NOMO-1 treated with dmso at 0.1 percent for 144 hours (cell line): ENCODE data around the gene TCF3.

Experiments used
- DNase-seq: peaks from one replicate; lab custom pipeline; 2025; ENCODE audit not compliant: unreplicated experiment; lab: John Stamatoyannopoulos, UW

Gene TCF3

GRCh38 chr19:1631557-1632100 lies 20.8 kb downstream of the TCF3 start:
- no peak for DNase-seq

- no peak for DNase-seq
Observed at GRCh38 chr19:1630811-1631210, 21.6 kb downstream of the TCF3 start.

- no peak for DNase-seq
Observed at GRCh38 chr19:1630012-1630411, 22.4 kb downstream of the TCF3 start.

- no peak for DNase-seq
Observed at GRCh38 chr19:1629256-1629808, 23.1 kb downstream of the TCF3 start.

- DNase-seq, result no peak
Observed at GRCh38 chr19:1627194-1627593, 25.2 kb downstream of the TCF3 start.

GRCh38 chr19:1626417-1627010 lies 25.9 kb downstream of the TCF3 start:
- no peak for DNase-seq

- DNase-seq, result no peak
Observed at GRCh38 chr19:1624458-1624857, 28.0 kb downstream of the TCF3 start.

- no peak for DNase-seq
Observed at GRCh38 chr19:1622541-1622940, 29.9 kb downstream of the TCF3 start.

GRCh38 chr19:1622007-1622406 lies 30.4 kb downstream of the TCF3 start:
- no peak for DNase-seq

GRCh38 chr19:1621574-1621973 lies 30.8 kb downstream of the TCF3 start:
- no peak for DNase-seq

GRCh38 chr19:1621021-1621420 lies 31.4 kb downstream of the TCF3 start:
- DNase-seq, result no peak

GRCh38 chr19:1620502-1620901 lies 31.9 kb downstream of the TCF3 start:
- no peak for DNase-seq

- no peak for DNase-seq
Observed at GRCh38 chr19:1619703-1620102, 32.7 kb downstream of the TCF3 start.

- DNase-seq, result no peak
Observed at GRCh38 chr19:1619094-1619439, 33.3 kb downstream of the TCF3 start.

GRCh38 chr19:1618157-1619093 lies 34.0 kb downstream of the TCF3 start:
- DNase-seq, result no peak

- no peak for DNase-seq
Observed at GRCh38 chr19:1616875-1617274, 35.5 kb downstream of the TCF3 start.

- DNase-seq, result no peak
Observed at GRCh38 chr19:1616396-1616795, 36.0 kb downstream of the TCF3 start.

- DNase-seq, result no peak
Observed at GRCh38 chr19:1615156-1615765, 37.2 kb downstream of the TCF3 start.

- no peak for DNase-seq
Observed at GRCh38 chr19:1613808-1614570, 38.4 kb downstream of the TCF3 start.

GRCh38 chr19:1613146-1613545 lies 39.3 kb downstream of the TCF3 start:
- DNase-seq, result no peak
